ENCODE measurements around the gene RPRD1B.

Gene RPRD1B

DNA sequence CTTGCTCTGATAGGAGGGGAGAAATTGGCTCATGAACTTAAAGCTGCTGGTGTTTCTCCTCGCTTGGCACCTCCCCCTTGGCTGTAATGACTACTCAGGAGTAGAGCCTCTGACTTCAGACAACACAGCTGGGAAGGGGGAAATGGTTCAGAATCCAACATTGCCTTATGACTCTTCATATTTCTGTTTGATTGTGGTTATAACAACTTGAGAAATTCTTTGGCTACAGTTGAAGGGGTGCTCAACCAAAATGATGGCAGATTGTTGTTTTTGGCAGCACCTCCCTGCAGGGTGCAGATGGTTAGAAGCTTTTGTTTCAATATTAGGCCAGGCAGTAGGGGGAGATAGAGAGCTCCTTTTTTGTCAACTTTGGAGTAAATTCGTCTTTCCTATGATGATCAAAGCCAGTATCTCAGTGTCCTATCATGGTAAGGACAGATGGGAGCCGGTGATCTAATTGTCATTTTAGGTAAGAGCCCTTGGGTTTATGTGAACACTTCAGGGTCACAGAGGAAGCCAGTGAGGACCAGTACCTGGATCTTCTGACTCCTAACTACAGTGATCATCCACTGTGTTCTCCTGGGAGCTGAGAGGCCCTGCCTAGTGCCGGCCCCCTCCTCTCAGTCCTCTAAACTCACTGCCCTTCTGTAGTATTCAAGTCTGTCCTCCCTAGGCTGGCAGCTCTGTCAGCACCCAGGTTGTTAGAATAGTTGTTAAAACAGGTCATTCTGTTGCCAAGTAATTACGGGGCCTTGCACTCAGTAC lies 39.9 kb downstream of the RPRD1B start:
- peak; percentile 100 for TF ChIP-seq CTCF (IDR thresholded peaks at IDR 0.05; ENCODE audit: poor library complexity, severe bottlenecking)
- Histone ChIP-seq H3K36me3 (ENCODE audit: low read depth) (peaks cover 85% of the 10 kb centered on the region), H3K4me1 (ENCODE audit: insufficient read depth, poor library complexity, severe bottlenecking) (no peaks in the 10 kb centered on the region), H3K27ac (ENCODE audit: poor library complexity, severe bottlenecking) (peak overlapping the region; percentile 51), H3K9me3 (ENCODE audit: severe bottlenecking) (no peaks in the 10 kb centered on the region), H3K27me3 (ENCODE audit: insufficient read depth, poor library complexity, severe bottlenecking) (no peaks in the 10 kb centered on the region), H3K4me3 (ENCODE audit: severe bottlenecking) (no peak overlapping the region)
- ATAC-seq (ENCODE audit: low read depth) (peak; percentile 89), DNase-seq (ENCODE audit: low spot score) (no peak)

GRCh38 chr20:38075161-38075998 lies 41.8 kb downstream of the RPRD1B start:
- no peak overlapping the region for H3K4me3 ChIP-seq (ENCODE audit: severe bottlenecking)
- peaks cover 85% of the 10 kb centered on the region for H3K36me3 ChIP-seq (ENCODE audit: low read depth)
- DNase-seq (ENCODE audit: low spot score), result no peak
- peak overlapping the region; percentile 51 for H3K27ac ChIP-seq (ENCODE audit: poor library complexity, severe bottlenecking)
- no peaks in the 10 kb centered on the region for H3K4me1 ChIP-seq (ENCODE audit: insufficient read depth, poor library complexity, severe bottlenecking)
- no peak for ATAC-seq (ENCODE audit: low read depth)
- no peaks in the 10 kb centered on the region for H3K9me3 ChIP-seq (ENCODE audit: severe bottlenecking)
- no peaks in the 10 kb centered on the region for H3K27me3 ChIP-seq (ENCODE audit: insufficient read depth, poor library complexity, severe bottlenecking)
- TF ChIP-seq CTCF (IDR thresholded peaks at IDR 0.05; ENCODE audit: poor library complexity, severe bottlenecking), result no peak

- no peak overlapping the region for H3K27ac ChIP-seq (ENCODE audit: poor library complexity, severe bottlenecking)
- H3K36me3 ChIP-seq (ENCODE audit: low read depth), result peaks cover 81% of the 10 kb centered on the region
- ATAC-seq (ENCODE audit: low read depth), result no peak
- H3K27me3 ChIP-seq (ENCODE audit: insufficient read depth, poor library complexity, severe bottlenecking), result no peaks in the 10 kb centered on the region
- H3K4me3 ChIP-seq (ENCODE audit: severe bottlenecking), result no peak overlapping the region
- TF ChIP-seq CTCF (IDR thresholded peaks at IDR 0.05; ENCODE audit: poor library complexity, severe bottlenecking), result no peak
- no peaks in the 10 kb centered on the region for H3K9me3 ChIP-seq (ENCODE audit: severe bottlenecking)
- no peak for DNase-seq (ENCODE audit: low spot score)
- no peaks in the 10 kb centered on the region for H3K4me1 ChIP-seq (ENCODE audit: insufficient read depth, poor library complexity, severe bottlenecking)
Observed at GRCh38 chr20:38076548-38076947, 43.0 kb downstream of the RPRD1B start.

DNA sequence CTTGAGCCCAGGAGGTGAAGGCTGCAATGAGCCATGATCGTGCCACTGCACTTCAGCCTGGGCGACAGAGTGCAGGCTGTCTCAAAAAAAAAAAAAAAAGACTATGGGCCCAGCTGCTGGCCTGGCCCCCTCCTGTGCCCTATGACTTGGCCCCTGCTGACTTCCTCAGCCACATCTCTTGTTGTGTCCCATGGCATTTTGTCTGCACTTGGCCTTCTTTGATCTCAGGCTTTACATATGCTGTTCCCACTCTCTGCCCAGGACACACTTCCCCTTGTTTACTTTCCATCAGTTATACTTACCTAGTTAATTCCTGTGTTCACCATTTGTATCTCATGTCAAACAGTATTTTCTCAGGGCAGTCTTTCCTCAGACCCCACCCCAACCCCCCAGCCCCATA lies 44.5 kb downstream of the RPRD1B start:
- Histone ChIP-seq H3K27me3 (ENCODE audit: insufficient read depth, poor library complexity, severe bottlenecking) (no peaks in the 10 kb centered on the region), H3K4me1 (ENCODE audit: insufficient read depth, poor library complexity, severe bottlenecking) (no peaks in the 10 kb centered on the region), H3K27ac (ENCODE audit: poor library complexity, severe bottlenecking) (no peak overlapping the region), H3K36me3 (ENCODE audit: low read depth) (peaks cover 80% of the 10 kb centered on the region), H3K9me3 (ENCODE audit: severe bottlenecking) (no peaks in the 10 kb centered on the region), H3K4me3 (ENCODE audit: severe bottlenecking) (no peak overlapping the region)
- DNase-seq (ENCODE audit: low spot score), result no peak
- no peak for TF ChIP-seq CTCF (IDR thresholded peaks at IDR 0.05; ENCODE audit: poor library complexity, severe bottlenecking)
- no peak for ATAC-seq (ENCODE audit: low read depth)

All from RWPE2 (cell line).